Measurements from ENCODE around the gene SCAF1.

Gene SCAF1

DNA sequence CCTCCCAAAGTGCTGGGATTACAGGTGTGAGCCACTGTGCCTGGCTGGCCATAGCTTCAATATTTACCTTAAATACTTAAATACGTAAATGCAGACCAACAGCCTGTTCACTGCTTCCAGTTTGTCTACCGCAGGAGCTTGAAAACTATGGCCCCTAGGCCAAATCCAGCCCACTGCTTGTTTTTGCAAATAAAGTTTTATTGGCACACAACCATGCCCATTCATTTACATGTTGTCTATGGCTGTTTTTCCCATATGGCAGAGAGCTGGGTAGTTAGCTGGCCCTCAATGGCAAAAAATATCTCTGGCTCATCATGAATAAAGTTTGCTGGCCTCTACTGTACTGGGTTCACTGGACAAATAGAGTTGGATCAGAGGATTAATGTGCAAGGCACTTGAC lies 39.2 kb upstream of the SCAF1 start:
- no peak for DNase-seq (ENCODE audit: low read depth in 1 of 2, low spot score in 1 of 2)
- Histone ChIP-seq H3K27ac (replicated peaks) (no peak overlapping the region), H3K27me3 (ENCODE audit: insufficient read depth, poor library complexity, severe bottlenecking) (no peaks in the 10 kb centered on the region), H3K4me3 (replicated peaks; ENCODE audit: insufficient read depth, low read length) (no peak overlapping the region)
- TF ChIP-seq CTCF (IDR thresholded peaks at IDR 0.05; ENCODE audit: insufficient read depth, low read length) (no peak), SPI1 (IDR thresholded peaks at IDR 0.05; ENCODE audit: borderline replicate concordance, low read depth) (no peak), POLR2AphosphoS5 (IDR thresholded peaks at IDR 0.05; ENCODE audit: low read depth) (no peak), GABPA (IDR thresholded peaks at IDR 0.05; ENCODE audit: low read depth) (no peak)

- TF ChIP-seq SPI1 (IDR thresholded peaks at IDR 0.05; ENCODE audit: borderline replicate concordance, low read depth) (no peak), CTCF (IDR thresholded peaks at IDR 0.05; ENCODE audit: insufficient read depth, low read length) (no peak), POLR2AphosphoS5 (IDR thresholded peaks at IDR 0.05; ENCODE audit: low read depth) (no peak), REST (IDR thresholded peaks at IDR 0.05; ENCODE audit: insufficient replicate concordance, low read depth) (no peak), GABPA (IDR thresholded peaks at IDR 0.05; ENCODE audit: low read depth) (no peak)
- Histone ChIP-seq H3K4me3 (replicated peaks; ENCODE audit: insufficient read depth, low read length) (no peak overlapping the region), H3K27ac (replicated peaks) (no peak overlapping the region), H3K27me3 (ENCODE audit: insufficient read depth, poor library complexity, severe bottlenecking) (no peaks in the 10 kb centered on the region)
- DNase-seq (ENCODE audit: low read depth in 1 of 2, low spot score in 1 of 2), result no peak
Observed at GRCh38 chr19:49605605-49606004, 36.4 kb upstream of the SCAF1 start.

- no peak for TF ChIP-seq GABPA (IDR thresholded peaks at IDR 0.05; ENCODE audit: low read depth)
- TF ChIP-seq CTCF (IDR thresholded peaks at IDR 0.05; ENCODE audit: insufficient read depth, low read length), result no peak
- no peak for TF ChIP-seq POLR2AphosphoS5 (IDR thresholded peaks at IDR 0.05; ENCODE audit: low read depth)
- TF ChIP-seq SPI1 (IDR thresholded peaks at IDR 0.05; ENCODE audit: borderline replicate concordance, low read depth), result no peak
- TF ChIP-seq REST (IDR thresholded peaks at IDR 0.05; ENCODE audit: insufficient replicate concordance, low read depth), result no peak
- H3K27ac ChIP-seq (replicated peaks), result no peak overlapping the region
- no peaks in the 10 kb centered on the region for H3K27me3 ChIP-seq (ENCODE audit: insufficient read depth, poor library complexity, severe bottlenecking)
- H3K4me3 ChIP-seq (replicated peaks; ENCODE audit: insufficient read depth, low read length), result no peak overlapping the region
- no peak for DNase-seq (ENCODE audit: low read depth in 1 of 2, low spot score in 1 of 2)
Observed at GRCh38 chr19:49609499-49610092, 32.4 kb upstream of the SCAF1 start.

GRCh38 chr19:49613374-49613773 lies 28.6 kb upstream of the SCAF1 start:
- Histone ChIP-seq H3K27me3 (ENCODE audit: insufficient read depth, poor library complexity, severe bottlenecking) (no peaks in the 10 kb centered on the region), H3K4me3 (replicated peaks; ENCODE audit: insufficient read depth, low read length) (no peak overlapping the region), H3K27ac (replicated peaks) (no peak overlapping the region)
- TF ChIP-seq CTCF (IDR thresholded peaks at IDR 0.05; ENCODE audit: insufficient read depth, low read length), result no peak
- TF ChIP-seq POLR2AphosphoS5 (IDR thresholded peaks at IDR 0.05; ENCODE audit: low read depth), result no peak
- no peak for TF ChIP-seq GABPA (IDR thresholded peaks at IDR 0.05; ENCODE audit: low read depth)
- TF ChIP-seq SPI1 (IDR thresholded peaks at IDR 0.05; ENCODE audit: borderline replicate concordance, low read depth), result no peak
- no peak for TF ChIP-seq REST (IDR thresholded peaks at IDR 0.05; ENCODE audit: insufficient replicate concordance, low read depth)
- DNase-seq (ENCODE audit: low read depth in 1 of 2, low spot score in 1 of 2), result no peak
